HTERT RPE-1 (cell line): ENCODE results near the gene SSH2.

ENCODE experiments used
- in situ Hi-C: fragments of 300-500 bp; cut with MboI; formaldehyde crosslinking; loops from 4 replicates; pipeline ENCODE4 v1.14.3; 2020; ENCODE audit warnings: low sequenced_read_pairs

Gene SSH2

DNA sequence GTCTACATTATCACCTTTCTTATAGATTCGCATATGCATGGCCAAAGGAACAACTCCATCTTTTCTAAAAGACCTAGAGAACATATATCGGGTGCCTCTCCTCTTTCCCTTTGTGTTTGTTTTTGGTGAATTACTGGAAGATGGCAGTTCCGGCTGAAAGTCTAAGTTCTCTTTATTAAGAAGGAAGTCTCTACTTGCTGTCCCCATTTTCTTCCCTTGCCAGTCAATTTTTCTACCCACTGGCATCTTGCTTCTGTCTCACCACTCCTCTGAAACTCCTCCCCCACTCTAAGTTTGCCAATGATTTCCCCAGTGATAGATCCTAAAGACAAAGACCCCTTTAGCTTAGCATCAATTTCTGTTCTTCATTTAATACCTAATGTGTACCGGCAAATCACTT, 213.5 kb downstream of the SSH2 start:
- in situ Hi-C loops: no loop called here

DNA sequence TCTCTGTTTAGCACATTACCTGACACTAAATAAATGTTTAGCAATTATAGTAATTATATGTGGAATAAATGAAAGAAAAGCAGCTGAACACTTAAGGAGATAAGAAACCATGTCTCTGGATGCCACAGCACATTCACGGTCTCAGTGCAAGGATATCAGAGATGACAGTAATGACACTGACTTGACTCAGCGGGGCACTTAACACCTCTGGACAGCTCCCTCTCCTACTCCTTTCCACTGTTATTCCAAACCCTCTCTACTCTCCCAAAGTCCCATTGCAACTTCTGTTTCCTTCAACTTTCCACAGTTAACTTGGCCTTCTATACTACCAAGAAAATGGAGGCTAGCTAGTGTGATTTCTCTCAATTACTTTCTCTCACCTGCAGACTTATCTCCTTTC, 214.3 kb downstream of the SSH2 start:
- in situ Hi-C loops: no loop called here

DNA sequence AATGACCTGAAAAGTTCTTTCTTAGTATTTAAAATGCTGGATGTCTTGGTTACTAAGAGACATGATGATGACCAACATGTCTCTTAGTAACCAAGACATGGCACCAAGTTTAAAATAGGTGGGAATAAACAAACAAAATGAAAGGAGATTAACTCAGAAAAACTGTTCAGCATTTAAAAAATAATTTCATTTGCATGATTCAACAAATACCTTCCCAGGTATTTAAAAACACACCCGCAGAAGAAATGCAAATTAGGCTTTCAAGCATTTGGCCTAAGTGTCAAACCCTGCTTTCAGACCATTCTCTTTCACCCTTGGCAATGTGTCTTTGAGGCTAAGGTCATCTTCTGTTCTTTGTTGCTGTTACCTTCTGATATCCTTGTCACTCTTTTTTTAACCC, 215.9 kb downstream of the SSH2 start:
- in situ Hi-C loops: no loop called here

DNA sequence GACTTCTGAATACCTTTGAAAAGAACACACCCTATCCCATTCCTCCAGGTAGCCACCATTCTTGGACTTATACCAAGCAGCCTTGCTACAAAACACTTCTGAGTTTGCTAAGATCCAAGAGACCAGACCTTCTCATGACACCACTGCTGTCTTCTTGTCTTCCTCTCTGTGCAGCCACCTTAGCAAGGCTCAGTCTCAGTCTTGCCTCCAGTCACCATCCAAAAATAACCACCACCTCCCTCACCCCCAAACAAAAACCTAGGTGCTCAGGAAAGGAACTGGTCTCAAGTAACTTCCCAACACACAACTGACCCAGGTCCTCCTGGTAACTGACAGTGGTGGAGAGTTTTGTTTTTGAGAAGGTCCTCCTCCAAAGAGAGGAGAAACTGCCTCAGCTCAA, 216.4 kb downstream of the SSH2 start:
- in situ Hi-C loops: no loop called here

DNA sequence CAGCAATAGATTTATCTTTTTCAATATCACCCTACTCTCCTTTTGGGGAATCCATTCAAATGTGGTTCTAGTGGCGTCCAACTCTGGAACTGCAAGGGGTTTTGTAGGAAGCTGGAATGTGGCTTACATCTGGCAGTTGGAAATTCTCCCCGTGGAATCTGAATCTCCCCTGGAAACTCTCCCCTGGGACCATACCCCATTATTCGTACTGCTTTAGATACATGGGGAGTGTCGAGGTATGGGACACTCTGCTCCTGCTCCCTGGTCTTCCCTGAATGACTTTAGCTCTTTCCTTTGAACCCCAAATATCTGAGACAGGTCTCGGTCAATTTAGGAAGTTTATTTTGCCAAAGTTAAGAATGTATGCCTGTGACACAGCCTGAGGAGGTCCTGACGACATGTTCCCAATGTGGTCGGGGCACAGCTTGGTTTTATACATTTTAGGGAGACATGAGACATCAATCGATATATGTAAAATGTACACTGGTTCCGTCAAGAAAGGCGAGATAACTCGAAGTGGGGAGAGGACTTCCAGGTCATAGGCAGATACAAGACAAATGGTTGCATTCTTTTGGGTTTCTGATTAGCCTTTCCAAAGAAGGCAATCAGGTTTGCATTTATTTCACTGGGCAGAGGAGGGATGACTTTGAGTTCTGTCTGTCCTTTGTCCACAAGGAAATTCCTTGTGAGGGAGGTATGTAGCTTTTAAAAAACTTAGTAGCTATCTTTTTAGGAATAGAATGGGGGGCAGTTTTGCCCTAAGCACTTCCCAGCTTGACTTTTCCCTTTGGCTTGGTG, 218.2 kb downstream of the SSH2 start:
- in situ Hi-C loops: no loop called here

DNA sequence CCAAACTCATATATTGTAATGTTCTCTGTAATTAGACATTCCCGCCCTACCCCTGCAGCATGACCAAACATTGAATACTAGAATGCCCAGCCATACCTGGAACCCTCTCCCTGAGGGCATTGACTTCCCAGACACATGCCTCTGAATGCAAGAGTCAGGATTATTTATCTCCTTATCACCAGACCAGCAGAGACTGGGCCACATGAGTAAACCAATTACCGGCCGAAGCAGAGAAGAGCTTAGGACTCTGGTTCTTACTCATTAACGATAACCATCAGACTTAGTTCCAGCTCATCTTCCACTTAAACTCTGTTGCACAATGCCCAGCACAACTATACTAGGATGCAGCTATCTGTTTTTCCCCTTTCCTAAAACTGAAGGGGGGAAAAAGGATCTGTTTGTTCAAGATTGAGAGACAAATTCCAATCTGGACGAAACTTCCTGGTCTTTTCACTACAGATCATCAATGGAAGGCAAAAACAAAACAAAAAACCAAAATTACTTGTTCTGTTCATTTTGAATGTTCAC, 219.1 kb downstream of the SSH2 start:
- in situ Hi-C loops: no loop called here

DNA sequence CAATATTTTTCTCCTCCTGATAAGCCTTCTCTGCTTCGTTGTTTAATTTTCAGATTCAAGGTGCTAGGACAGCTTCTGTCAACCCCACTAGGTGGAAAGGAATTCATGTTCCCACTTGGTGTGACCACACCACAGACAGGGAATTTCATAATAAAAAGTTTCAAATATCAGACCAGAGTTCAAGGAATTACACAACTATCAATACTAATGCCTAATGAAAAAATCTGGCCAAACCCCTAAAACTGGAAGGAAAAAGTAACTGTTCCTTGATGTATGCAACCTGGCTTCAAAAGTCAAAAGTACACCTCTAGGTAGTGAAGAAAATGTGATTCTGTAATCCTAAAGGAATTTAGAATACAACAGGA, 219.5 kb downstream of the SSH2 start:
- in situ Hi-C loops: no loop called here

DNA sequence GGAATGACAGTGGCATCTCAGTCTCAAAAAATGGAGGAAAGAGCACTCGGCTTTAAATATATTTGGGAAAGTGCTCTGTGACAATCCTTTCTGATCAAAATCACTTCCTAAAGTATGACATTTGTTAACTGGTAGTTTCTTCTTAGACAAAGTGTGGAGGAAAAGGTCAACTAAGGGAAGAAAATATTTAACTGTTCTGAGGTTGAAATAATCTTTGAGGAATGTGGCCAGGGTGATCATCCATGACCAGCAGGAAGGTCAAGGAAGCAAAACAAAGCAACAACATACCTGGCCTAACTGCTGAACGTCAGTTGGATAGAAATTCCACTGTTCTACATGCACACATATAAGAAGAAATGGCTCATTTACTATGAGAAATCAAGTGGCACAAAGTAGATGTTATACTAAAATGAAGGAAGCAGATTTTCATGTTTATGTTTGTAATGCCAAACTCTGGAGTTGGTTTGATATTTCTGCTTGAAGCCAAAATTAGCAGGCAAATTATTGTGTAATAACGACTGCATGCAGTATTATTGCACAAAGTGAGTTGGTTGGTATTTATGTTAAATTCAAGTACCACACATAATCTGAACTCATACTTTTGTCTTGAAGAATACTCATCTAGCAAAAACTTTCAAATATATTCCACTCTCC, 220.0 kb downstream of the SSH2 start:
- in situ Hi-C loops: no loop called here

DNA sequence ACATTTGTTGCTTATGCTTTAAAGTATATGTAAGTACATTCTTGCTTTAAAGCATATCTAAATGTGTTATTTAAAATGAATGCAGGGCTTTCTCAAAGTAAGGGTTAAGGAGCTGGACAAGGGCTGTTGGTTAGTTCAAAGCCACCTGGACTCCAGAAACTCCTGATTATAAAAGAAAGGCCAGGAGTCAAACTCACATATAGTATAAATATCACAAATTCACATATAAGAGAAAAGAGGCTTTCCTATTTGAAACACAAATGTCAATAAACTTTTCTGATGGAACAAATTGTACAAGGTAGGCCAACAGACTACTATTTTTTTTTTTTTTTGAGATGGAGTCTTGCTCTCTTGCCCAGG, 222.8 kb downstream of the SSH2 start:
- in situ Hi-C loops: no loop called here

DNA sequence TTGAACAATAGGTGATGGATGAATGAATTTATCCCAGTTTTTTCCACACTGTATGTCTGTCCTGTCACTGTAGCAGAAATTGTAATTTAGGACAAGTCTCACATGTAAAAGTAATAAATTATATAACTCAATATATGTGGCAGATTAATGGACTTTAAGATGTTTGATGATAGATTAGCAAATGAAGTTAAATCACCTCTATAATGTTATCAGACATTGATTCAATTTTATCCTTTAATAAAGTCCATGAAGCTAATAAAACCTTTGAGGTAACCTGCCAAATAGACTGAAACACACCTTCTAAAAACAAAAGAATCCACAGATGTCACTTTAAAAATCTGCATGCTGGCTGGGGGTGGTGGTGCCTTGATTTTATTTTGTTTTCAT, 224.0 kb downstream of the SSH2 start:
- in situ Hi-C loops: no loop called here

DNA sequence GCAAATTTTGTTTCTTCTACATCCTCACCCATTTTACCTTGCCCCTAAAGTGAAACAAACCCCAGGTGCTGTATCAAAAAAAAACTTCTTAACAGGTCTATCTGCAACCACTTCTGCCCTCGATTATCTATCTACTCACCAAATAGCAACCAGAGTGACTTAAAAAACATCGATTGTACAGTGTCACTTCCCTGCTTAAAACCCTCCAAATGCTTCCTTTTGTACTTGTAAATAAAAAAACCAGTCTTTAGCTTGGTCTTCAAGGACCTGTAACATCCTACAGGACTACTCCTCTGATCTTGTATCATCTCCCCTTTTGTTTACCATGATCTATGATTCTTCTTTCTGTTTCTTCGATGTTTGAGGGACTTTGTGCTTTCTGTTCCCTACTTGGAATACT, 224.6 kb downstream of the SSH2 start:
- in situ Hi-C loops: no loop called here

DNA sequence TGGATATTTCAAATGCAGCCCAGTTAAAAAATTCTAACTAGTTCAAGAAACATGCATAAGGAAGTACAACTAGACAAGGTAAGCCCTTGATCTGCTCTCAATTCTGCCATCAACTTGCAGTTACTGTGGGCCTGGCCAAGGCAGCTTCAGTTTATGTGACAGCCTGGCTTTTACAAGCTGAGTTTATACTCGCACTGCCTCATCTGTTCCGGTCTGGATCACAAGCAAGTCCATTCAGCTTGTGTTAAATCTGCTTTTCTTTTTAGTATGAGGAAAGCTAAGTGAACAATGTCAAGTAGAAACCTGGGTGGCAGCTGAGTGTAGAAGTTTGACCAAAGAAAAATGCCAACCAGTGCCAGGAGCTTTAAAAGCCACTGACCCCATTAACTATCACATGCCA, 230.7 kb downstream of the SSH2 start:
- in situ Hi-C loops: no loop called here

DNA sequence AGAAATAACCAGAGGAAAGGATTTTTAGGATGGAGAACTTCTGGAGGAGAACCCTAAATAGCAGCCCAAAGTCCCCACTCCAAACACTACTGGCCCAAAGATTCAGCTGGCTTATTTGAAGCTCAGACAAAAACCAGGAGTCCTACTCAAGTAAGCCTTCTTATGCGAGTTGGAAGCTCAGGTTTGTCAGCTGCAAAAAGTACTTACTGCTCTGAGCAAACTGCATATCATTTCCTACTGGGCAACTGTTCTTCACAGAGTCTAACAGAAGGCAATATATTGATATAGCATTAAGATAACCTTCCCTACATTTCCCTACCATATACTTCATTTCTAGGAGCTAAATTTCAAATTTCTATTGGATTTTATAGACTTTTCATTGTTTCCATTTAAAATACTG, 231.2 kb downstream of the SSH2 start:
- in situ Hi-C loops: no loop called here

DNA sequence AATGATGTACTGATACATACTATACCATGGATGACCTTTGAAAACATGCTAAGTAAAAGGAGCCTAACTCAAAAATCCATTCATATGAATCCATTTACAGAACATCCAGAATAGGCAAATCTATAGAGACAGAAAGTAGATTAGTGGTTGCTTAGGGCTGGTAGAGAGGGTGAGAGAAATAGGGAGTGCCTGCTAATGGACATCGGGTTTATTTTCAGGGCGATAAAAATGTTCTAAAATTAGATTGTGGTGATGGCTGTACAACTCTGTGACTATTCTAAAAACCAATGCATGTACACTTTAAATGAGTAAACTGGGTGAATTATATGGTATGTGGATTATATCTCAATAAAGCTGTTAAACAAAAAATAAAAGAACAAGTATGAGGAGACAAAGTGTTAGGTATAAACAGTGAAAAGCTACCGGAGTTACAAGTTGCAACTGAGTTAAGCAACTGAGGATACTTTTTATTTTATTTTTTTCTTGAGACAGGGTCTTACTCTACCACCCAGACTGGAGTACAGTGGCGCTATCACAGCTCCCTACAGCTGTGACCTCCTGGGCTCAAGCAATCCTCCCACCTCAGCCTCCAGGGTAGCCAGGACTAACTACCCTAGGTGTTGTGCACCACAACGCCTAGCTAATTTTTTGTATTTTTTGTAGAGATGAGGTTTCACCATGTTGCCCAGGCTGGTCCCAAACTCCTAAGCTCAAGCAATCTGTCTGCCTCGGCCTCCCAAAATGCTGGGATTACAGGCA, 231.8 kb downstream of the SSH2 start:
- in situ Hi-C loops: no loop called here

DNA sequence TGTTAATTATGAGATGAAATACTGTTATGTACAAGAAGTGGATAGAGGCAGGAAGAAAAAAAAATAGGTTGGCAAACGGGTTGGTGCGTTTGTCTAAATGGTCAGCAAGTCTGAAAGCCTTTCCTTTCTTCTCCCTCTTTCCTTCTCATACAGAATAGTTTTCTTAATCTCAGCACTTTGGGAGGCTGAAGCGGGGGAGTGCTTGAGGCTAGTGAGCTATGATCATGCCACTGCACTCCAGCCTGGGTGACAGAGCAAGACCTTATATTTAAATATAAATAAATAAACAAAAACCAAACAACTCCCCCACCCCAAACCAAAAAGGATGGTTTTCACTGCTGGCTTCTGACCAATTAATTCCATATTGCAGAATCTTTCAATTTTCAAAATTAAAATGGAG, 232.7 kb downstream of the SSH2 start:
- in situ Hi-C loops: no loop called here

DNA sequence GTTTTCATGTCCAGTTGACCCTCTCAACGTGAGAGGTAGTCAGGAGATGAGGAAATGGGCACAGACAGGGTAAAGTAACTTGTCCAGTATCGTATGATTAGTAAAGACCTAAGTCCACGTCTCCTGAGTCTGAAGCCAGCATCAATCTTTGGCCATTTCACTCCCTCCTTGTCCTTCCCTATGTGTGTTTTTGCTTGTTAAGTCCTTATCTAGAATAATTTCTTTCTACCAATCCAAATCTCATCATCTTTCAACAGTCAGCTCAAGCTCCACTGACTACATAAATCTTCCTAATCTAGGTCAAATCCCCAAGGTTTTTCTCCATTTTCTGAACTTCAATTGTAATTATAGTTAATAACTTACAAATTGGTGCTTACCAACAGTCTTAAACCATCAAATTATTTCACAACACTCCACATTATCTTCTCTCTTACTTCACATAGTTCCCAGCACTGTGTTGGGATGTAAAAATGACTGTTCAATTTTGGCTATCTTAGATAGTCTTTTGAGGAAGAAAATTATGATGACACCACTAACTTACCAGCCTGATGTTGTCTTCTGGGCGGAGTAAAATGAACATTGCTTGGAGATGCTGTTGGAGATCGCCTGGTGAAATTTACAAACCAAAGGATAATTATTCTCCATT, 235.0 kb downstream of the SSH2 start:
- in situ Hi-C loops: no loop called here

DNA sequence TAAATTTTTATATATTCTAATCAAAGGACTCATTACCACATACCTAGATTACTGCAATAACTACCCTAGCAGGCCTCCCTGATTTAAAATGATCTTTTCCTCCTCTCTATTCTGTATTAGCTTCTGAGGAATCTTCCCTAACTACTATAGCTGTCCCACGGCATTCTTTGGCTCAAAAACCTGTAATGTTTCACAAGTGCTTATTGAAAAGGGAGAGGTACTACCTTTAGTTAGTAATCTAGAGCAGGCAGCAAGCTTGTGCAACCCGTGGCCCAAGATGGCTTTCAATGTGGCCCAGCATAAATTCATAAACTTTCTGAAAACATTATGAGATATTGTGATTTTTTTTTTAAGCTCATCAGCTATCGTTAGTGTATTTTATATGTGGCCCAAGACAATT, 236.3 kb downstream of the SSH2 start:
- in situ Hi-C loops: no loop called here

DNA sequence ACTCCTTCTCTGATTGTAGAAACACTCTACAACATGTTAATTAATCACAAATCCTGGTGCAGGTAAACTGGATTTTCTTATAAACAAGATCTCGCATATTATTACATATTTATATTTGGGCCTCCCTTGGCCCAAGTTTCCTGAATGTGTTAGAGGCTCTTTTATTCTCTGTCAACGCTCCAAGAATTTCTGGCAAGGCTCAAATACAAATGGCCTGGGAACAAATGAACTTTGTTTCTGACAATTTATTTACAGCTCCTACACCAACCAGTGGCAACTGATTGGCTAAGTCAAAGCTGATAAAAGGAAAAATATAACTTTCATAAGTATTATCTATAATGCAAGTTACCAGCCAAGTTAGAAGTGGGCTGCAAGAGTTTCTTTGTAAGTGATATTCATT, 242.4 kb downstream of the SSH2 start:
- in situ Hi-C loops: no loop called here

DNA sequence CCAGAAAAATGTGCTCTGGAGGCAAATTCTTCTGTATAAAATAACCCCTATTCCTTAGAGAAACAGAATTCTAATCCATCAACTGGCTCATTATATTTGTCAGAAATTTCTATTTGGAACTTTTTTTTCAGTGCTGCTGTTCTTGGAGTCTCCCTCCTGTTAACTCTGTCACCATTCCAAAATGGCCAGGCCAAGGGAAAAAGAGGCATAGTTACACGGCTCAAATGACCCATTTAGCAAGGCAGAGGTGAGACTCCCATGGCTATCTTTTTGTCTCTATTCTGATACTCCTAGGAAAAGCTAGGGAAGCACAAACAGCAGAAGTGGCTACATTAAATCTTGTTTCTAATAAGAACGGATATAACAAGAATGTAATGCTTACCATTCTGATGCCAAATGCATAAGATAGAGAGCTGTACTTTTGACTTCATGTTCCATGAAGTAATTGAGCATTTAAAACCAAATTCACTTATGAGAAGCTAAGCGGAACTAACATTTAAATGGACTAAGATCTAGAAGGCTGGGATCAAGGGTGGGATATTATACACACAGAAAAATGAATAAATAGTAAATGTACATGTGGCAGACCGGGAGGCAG, 242.9 kb downstream of the SSH2 start:
- in situ Hi-C loops: no loop called here

DNA sequence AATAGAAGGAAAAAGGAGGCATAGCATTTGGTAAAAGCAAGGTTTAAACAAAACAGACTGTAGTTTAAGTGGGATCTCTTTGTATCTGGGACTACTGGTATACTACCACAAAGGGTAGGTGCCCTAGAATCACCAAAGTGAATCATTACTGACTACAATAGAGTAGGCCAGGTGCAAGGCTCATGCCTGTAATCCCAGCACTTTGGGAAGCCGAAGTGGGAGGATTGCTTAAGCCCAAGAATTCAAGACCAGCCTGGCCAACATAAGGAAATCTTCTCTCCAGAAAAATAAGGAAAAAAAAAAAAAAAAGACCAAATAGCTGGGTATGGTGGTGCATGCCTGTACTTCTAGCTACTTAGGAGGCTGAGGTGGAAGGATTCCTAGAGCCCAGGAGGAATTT, 246.5 kb downstream of the SSH2 start:
- in situ Hi-C loops: no loop called here

DNA sequence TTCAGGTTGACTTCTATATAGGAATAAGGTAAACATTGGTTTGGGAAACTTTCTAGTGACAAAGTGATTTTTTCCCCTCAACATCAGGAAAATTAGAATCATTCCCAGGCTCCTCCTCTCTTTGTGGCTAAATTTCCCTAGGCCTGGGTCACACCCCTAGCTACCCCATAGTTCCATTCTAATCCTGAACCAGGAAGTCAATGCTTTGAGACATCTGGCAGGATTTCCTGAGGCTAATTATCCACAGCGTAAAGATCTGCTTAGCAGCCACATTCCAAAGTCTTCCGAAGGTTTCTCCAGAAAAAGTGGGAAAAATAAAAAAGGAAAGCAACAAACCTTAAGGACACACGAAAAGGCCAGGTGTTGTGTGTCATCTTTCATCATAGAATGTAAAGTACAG, 247.0 kb downstream of the SSH2 start:
- in situ Hi-C loops: no loop called here
